Nephron (organoid): ENCODE data around the gene RBM19.

Source experiments
- H3K27ac Mint-ChIP-seq, 3 experiments: 2 replicates each; pipeline ENCODE4 v1.8.0; 2020; ENCODE audit warnings: mixed read lengths in 3 of 3, mild to moderate bottlenecking in 2 of 3, moderate library complexity in 1 of 3
- H3K27me3 Mint-ChIP-seq: 2 replicates; pipeline ENCODE4 v1.8.0; 2021; ENCODE audit warnings: low read depth, mild to moderate bottlenecking, moderate library complexity, mixed read lengths
- H3K36me3 Mint-ChIP-seq: 2 replicates; pipeline ENCODE4 v1.8.0; 2020; ENCODE audit warnings: low read depth, mixed read lengths
- H3K4me1 Mint-ChIP-seq: 2 replicates; pipeline ENCODE4 v1.8.0; 2020; ENCODE audit warnings: mixed read lengths
- H3K4me3 Mint-ChIP-seq, 3 experiments: 2 replicates each; pipeline ENCODE4 v1.8.0; 2020; ENCODE audit warnings: mild to moderate bottlenecking in 3 of 3, mixed read lengths in 3 of 3, moderate library complexity in 2 of 3
- H3K9me3 Mint-ChIP-seq: 2 replicates; pipeline ENCODE4 v1.8.0; 2020; ENCODE audit warnings: mixed read lengths
- TF ChIP-seq, protein P1 (sequence below), 3 experiments: fragments of 200-600 bp; sonication (generic); IDR thresholded peaks; one replicate each; pipeline ENCODE4 v1.5.0; 2021; ENCODE audit warnings: antibody characterized with exemption in 3 of 3; ENCODE audit not compliant: unreplicated experiment in 3 of 3

Gene RBM19

DNA sequence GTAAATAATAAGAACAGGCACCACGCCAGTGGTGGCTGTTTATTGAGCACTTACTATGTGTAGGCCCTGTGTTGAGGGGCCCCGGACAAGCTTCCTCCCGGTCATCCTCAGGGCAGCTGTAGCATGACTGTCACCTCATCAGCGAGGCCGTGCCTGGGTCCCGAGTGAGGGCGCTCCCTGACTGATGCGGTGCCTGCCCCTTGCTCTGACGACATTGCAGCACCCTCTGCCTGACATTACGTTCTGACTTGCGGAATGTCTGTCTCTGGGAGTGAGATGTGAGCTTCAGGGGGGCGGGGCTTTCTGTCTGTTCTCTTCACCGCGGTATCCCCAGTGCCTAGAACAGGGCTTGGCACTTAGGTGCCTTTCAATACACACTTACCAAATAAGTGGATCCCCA, 167.6 kb downstream of the RBM19 start:
- Mint-ChIP-seq H3K9me3 (no peaks in the 10 kb centered on the region), H3K4me1 (no peaks in the 10 kb centered on the region), H3K27me3 (peaks cover 9% of the 10 kb centered on the region), H3K27ac (no peak overlapping the region), H3K36me3 (no peaks in the 10 kb centered on the region), H3K4me3 (no peak overlapping the region)
- TF ChIP-seq, protein P1, sequence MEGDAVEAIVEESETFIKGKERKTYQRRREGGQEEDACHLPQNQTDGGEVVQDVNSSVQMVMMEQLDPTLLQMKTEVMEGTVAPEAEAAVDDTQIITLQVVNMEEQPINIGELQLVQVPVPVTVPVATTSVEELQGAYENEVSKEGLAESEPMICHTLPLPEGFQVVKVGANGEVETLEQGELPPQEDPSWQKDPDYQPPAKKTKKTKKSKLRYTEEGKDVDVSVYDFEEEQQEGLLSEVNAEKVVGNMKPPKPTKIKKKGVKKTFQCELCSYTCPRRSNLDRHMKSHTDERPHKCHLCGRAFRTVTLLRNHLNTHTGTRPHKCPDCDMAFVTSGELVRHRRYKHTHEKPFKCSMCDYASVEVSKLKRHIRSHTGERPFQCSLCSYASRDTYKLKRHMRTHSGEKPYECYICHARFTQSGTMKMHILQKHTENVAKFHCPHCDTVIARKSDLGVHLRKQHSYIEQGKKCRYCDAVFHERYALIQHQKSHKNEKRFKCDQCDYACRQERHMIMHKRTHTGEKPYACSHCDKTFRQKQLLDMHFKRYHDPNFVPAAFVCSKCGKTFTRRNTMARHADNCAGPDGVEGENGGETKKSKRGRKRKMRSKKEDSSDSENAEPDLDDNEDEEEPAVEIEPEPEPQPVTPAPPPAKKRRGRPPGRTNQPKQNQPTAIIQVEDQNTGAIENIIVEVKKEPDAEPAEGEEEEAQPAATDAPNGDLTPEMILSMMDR (IDR thresholded peaks at IDR 0.05; ENCODE audit: unreplicated experiment in 3 of 3), result no peak

DNA sequence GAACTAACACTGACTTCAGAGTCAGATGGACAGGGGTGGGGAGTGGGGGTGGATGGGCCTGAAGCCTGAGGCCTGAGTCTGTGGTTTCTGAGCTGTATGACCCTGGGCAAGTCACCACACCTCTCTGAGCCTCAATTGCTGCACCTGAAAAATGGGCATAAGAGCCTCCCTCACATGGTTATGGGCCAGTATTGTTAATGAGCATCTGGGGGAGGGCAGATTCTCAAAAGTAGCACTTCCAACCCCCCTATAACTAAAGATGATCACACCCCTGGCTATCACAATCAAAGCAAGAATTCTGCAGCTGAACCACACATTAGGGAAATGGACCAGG, 168.6 kb downstream of the RBM19 start:
- peaks cover 9% of the 10 kb centered on the region for H3K27me3 Mint-ChIP-seq
- H3K4me3 Mint-ChIP-seq, result no peak overlapping the region
- no peaks in the 10 kb centered on the region for H3K36me3 Mint-ChIP-seq
- no peaks in the 10 kb centered on the region for H3K4me1 Mint-ChIP-seq
- TF ChIP-seq, protein P1 (IDR thresholded peaks at IDR 0.05; ENCODE audit: unreplicated experiment in 3 of 3), result no peak
- no peaks in the 10 kb centered on the region for H3K9me3 Mint-ChIP-seq
- H3K27ac Mint-ChIP-seq, result no peak overlapping the region

DNA sequence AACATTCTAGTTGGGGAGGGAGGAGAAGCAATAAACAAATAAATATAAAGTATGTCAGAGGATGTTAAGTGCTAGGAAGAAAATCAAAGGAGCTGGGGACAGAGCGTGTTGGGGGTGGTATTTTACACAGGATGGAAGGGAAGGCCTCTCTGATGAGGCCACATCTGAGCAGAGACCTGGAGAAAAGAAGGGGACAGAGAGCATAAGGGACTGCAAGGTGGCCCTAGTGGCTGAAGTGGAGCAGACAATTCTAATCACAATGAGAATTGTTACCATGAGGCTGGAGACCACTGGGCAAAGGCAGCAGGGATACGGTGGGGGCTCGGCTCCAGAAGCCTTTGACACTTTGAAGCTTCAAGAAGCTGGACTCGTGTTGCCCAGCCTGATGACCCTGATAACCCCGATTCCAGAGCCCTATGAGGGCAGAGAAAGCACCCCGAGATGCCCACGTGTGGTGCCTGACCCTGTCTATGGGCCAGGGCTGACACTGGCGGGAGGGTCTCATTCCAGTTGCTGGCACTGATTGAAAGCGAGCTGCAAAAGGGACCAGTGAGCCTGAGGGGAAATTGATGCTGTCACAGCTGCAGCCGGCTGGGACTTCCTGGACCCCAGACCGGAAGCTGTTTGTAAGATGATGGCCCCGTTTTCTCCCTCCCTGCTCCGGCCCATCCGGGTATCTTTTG, 169.1 kb downstream of the RBM19 start:
- H3K4me1 Mint-ChIP-seq, result no peaks in the 10 kb centered on the region
- no peaks in the 10 kb centered on the region for H3K36me3 Mint-ChIP-seq
- no peak overlapping the region for H3K27ac Mint-ChIP-seq
- TF ChIP-seq, protein P1 (IDR thresholded peaks at IDR 0.05; ENCODE audit: unreplicated experiment in 3 of 3), result no peak
- H3K9me3 Mint-ChIP-seq, result no peaks in the 10 kb centered on the region
- peaks cover 9% of the 10 kb centered on the region for H3K27me3 Mint-ChIP-seq
- no peak overlapping the region for H3K4me3 Mint-ChIP-seq

DNA sequence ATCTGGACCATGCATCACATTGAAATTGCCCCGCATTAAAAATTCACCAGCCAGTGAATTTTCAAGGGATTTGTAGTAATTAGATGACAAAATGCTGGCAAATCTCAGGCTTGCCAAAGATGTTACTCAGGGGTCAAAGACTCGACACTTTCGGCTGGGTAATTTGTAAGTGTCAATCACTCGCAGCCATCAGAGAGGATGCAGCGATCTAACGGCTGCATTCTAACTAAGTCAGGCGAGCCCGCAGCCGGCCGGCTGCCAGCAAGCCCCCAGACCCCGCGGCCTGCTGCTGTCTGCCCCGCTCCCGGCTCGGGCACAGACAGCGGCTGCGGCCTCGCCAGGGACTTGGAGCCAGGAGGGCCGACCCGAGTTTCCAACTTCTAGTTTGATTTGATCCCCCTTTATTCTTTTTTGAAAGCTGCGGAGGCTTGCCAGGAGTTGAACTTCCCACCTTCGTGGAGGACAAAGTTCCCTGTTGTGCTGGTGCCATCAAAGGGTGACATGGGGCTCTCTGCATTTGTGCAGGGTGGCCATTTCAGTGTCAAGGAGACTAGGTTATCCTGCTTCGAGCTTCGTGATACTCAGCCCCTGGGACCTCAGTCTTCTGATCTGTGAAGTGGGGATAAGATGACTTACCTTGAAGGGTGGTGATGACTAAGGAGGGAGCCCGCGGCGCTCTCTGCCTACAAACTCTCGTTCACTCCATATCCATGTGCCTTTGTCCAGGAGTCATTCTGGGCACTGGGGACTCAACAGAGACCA, 169.9 kb downstream of the RBM19 start:
- H3K36me3 Mint-ChIP-seq, result no peaks in the 10 kb centered on the region
- TF ChIP-seq, protein P1 (IDR thresholded peaks at IDR 0.05; ENCODE audit: unreplicated experiment in 3 of 3), result no peak
- no peaks in the 10 kb centered on the region for H3K4me1 Mint-ChIP-seq
- H3K27ac Mint-ChIP-seq, result peak overlapping the region in 1 of 3 experiments; percentile 3
- H3K27me3 Mint-ChIP-seq, result peaks cover 9% of the 10 kb centered on the region
- H3K4me3 Mint-ChIP-seq, result no peak overlapping the region
- no peaks in the 10 kb centered on the region for H3K9me3 Mint-ChIP-seq

DNA sequence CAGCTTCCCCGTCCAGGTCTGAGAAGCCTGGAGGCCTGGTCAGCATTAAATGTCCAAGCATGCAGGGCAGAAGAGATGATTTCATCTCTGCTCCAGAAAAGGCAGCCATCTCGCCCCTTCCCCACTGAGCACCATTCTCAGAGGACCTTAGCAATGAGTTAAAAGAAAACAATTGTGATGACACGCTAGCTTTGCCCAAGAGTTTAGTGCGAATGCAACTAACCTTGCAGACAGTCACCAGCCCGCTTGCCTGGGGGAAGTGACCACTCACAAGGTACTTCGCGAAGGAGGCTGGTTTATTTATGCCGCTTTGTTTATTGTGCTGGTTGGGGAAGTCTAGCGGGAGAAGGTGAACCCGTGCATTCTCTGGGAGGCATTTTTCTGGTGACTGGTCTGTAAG, 170.7 kb downstream of the RBM19 start:
- no peak overlapping the region for H3K4me3 Mint-ChIP-seq
- H3K27ac Mint-ChIP-seq, result peak overlapping the region in 1 of 3 experiments; percentile 3
- no peaks in the 10 kb centered on the region for H3K36me3 Mint-ChIP-seq
- no peaks in the 10 kb centered on the region for H3K9me3 Mint-ChIP-seq
- H3K4me1 Mint-ChIP-seq, result no peaks in the 10 kb centered on the region
- peaks cover 9% of the 10 kb centered on the region for H3K27me3 Mint-ChIP-seq
- TF ChIP-seq, protein P1 (IDR thresholded peaks at IDR 0.05; ENCODE audit: unreplicated experiment in 3 of 3), result no peak

DNA sequence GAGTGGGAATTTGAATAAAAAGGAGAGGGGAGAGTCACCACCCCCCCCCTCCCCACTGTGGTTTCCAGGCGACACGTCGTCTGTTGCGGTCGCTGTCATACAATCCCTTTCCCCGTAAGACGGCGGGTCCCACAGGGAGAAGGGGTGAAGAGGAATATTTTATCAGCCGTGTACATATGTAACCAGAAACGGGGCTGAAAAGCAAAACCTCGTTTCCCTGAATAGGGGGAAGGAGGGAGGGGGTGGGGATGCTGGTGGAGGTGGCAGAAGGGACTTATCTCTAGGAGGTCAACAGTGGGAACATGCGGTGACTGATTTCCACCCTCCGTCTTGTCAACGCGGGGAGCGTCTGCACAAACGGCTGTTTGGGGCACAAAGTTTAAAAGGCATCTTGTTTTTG, 171.4 kb downstream of the RBM19 start:
- Mint-ChIP-seq H3K4me1 (no peaks in the 10 kb centered on the region), H3K27ac (no peak overlapping the region), H3K36me3 (no peaks in the 10 kb centered on the region), H3K4me3 (no peak overlapping the region), H3K27me3 (peaks cover 9% of the 10 kb centered on the region), H3K9me3 (no peaks in the 10 kb centered on the region)
- TF ChIP-seq, protein P1 (IDR thresholded peaks at IDR 0.05; ENCODE audit: unreplicated experiment in 3 of 3), result no peak
